ENCODE measurements around the gene SEMG2.

SEMG2 gene

GRCh38 chr20:45230631-45231030 lies 9.5 kb downstream of the SEMG2 start:
- no peak for DNase-seq (ENCODE audit: low spot score)

DNA sequence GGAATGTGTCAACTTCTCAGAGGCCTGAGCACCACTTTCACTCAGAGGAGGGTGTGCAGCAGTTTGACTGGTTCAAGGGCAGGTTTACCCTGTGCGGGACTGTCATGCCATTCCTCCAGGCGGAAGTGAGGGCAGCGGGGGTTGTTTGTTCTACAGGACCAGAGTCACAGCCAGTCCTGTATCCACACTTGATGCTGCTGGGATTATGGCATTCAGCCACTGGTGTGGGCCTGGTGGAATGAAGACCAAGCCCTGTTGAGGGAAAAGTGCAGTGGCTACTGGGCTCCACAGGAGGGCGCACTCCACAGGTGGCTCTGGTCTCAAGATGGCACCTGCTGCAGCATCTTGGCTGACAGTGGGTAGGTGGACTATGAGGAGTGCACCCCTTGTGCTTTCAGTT lies 14.8 kb downstream of the SEMG2 start:
- DNase-seq (ENCODE audit: low spot score), result no peak

GRCh38 chr20:45238139-45238538 lies 17.0 kb downstream of the SEMG2 start:
- no peak for DNase-seq (ENCODE audit: low spot score)

DNA sequence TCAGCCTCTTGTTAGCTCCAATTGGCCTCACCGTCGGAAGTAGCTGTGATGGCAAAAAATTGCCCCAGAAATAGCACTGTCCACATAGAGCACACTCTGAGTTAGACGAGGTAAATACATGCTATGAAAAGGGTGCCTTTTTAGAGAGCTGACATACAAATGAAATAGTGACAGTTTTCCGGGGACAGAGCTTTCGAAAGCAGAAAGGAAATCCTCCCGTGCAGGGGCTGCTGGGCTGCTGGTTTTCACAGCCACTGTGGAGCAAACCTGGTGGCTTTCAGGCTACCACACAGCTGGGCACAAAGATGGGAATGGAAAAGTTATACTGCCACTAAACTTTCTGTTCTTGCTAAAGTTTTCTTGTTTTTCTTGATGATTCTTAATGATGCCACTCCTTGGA lies 24.9 kb downstream of the SEMG2 start:
- DNase-seq (ENCODE audit: low spot score), result no peak

- DNase-seq (ENCODE audit: low spot score), result no peak
Observed at GRCh38 chr20:45247865-45248264, 26.7 kb downstream of the SEMG2 start.

DNA sequence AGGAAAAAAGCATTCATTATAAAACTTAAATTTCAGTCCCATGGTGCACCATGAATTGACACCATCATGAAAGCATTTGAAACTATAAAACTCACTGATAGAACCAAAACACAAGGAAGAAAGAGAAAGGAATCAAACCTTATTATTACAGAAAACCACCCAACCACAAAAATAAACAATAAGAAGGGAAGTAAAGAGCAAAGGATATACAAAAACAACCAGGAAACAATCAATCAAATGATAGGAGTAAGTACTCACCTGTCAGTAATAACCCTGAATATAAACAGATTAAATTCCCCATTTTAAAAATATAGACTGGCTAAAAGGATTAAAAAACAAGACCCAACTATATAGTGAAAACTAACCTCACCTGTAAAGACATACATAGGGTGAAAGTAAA lies 27.4 kb downstream of the SEMG2 start:
- no peak for DNase-seq (ENCODE audit: low spot score)

- no peak for DNase-seq (ENCODE audit: low spot score)
Observed at GRCh38 chr20:45251884-45252560, 30.8 kb downstream of the SEMG2 start.

DNA sequence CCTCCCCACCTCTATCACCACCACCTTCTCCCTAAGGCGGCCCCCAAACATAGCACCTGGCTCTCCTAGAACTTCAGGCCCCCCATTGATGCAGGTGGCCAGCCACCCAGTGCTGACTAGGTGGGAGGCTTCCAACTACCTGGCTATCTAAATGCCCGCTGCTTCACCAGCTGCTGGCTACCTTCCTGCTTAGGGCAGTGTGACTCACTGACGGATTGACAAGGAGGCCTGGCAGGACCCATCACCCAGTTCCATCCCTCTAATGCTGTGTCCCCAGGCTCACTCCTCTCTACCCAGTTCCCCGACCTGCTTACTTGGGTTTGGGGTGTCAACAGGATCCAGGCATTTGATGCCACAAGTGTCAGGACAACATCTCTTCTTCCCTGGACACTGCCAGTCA lies 32.1 kb downstream of the SEMG2 start:
- DNase-seq (ENCODE audit: low spot score), result peak; percentile 27

DNA sequence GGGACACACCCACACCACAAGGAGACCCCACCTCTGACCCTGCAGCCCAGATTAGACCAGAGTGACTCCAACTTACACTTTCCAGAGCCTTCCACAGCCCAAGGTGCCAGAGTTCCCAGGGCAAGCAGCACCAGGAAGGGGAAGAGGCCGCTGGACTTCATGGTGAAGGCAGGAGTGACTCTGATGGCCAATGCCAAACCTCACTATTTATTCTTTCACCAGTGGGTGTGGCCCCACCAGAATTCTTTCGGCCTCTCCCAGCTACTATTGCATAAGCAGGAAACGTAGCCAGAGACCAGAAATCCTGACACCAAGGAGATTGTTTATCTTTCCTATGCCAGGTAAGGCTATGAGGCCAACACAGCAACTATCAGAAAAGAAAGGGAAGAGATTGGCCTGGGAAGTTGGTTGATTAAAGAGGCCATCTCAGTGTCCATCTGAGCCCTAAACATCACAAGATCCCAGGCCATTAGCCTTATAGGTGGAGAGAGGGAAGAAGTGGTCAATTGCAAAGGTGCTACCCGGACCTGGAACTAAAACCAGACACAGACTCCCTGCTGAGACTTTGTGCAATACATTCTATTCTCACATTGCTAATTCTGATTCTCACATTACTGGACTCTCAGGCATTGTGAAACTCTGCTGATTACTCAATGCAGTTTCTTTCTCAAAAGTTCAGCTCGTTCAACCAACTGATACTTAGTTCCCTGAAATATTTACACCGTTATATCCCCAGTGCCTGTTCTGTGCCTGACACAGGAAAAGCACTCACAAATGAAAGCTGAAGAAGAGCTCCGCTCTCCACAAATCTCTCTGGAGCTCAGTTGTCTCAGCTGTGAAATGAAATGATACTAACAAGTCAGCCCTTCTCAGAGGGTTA lies 33.5 kb downstream of the SEMG2 start, which contains the start of gene SLPI:
SLPI (minus strand) TSS at position 182 of the 880 bp plus-strand sequence; CDS start at position 161, 21 bp downstream.
- peak; percentile 95 for DNase-seq (ENCODE audit: low spot score)

DNA sequence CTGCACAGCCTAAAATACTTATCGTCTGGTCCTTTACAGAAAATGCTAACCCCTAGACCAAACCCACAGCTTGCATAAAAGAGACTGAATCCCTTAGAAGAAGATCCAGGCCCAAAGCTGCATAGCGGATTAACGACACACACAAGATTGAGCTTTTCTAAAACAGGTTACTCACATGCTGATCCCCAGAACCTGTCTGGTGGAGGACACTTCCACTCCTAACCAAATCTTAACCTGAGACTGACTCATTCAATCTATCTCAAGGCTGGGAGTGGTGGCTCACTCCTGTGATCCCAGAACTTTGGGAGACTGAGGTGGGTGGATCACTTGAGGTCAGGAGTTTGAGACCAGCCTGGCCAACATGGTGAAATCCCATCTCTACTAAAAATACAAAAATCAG lies 36.0 kb downstream of the SEMG2 start:
- no peak for DNase-seq (ENCODE audit: low spot score)

GRCh38 chr20:45257711-45258110 lies 36.5 kb downstream of the SEMG2 start:
- DNase-seq (ENCODE audit: low spot score), result peak; percentile 55

DNA sequence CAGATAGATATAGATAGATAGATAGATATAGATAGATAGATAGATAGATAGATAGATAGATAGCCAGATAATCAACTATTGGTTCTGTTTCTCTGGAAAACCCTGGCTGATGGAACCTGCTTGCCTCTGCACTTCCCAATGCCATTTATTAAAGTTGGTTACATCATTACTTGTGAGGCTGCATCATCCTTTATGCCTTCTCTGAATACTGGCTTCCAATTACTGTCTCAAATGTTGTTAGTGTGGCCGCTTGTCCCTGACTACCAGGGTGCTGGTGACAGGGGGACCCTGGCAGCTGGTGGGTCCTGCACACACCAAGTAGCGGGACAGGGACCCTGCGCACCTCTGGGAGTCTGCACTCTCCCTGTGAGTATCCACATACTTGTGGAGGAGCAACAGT lies 37.1 kb downstream of the SEMG2 start:
- no peak for DNase-seq (ENCODE audit: low spot score)

GRCh38 chr20:45258664-45259063 lies 37.5 kb downstream of the SEMG2 start:
- DNase-seq (ENCODE audit: low spot score), result no peak

DNA sequence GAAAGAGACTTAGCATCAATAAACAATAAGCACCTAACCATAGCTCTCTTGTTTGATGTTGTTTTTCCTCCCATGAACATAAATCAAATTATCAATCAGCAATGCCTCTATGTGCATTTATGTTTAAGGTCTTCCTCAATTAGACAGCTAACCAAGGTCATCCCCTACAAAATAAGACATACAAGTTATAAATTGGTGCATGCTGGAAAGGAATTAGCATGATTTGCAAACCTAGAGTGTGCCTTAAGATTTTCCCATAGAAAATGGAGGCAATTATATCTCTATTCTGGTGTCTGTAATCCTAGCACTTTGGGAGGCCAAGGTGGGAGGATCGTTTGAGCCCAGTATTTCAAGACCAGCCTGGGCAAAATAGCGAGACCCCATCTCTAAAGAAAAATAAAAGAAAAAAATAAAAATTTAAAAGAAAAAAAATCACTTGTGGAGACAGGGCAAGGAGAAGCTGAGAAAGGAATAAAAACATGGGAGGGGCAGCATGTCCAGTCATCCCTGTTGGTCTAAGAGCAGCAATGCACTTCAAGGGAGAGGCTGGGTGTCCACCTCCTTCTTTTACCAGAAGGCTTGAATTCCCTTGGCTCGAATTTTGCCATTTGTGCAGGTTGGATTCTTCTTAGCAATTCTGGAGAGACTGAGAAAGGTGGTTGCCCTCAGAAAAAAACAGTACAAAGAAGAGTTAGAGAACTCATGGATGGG lies 42.5 kb downstream of the SEMG2 start:
- DNase-seq (ENCODE audit: low spot score), result no peak

GRCh38 chr20:45266977-45267376 lies 45.8 kb downstream of the SEMG2 start:
- no peak for DNase-seq (ENCODE audit: low spot score)

DNA sequence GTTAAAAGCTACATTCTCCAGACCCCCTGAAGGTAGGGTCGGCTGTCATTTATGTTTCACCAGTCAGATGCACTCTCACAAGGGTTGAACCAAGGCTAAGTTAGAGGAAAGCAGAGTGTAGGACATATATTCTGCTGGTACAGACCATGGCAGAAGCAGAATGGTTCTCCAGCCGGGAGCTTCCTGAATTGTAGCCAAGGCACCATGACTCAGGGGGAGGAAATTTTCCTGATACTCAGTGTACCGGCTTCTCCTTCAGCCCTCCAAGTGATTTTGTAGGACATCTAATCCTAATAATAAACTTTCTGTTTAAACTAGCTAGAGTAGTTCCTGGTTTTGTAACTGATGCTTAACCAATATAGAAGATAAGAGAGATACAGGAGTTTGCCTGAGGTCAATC lies 47.4 kb downstream of the SEMG2 start:
- no peak for DNase-seq (ENCODE audit: low spot score)

DNA sequence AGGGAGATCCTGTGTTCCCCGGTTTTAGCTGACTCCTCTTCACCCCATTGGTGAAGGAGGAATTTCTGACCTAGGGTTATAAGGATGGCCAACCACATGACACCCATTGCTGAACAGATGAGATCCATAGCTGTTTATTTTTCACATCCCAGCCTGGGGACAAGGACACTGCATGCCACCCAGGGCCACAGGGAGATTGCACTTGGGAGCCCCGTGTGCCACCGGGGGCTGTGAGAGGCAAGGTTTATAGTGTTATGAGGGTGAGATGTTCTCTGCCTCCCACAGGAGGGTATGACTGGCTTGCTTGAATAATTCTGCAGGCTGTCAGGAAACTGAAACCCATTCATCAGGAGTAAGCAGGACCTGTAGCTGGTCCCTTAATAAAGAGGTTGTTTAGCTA lies 47.9 kb downstream of the SEMG2 start:
- DNase-seq (ENCODE audit: low spot score), result no peak

- DNase-seq (ENCODE audit: low spot score), result no peak
Observed at GRCh38 chr20:45269754-45270270, 48.6 kb downstream of the SEMG2 start.
